HEK293 (cell line): ENCODE results near the gene SNX5.

ENCODE experiments used
- CTCF ChIA-PET: fragments of 350-600 bp; formaldehyde crosslinking; extraction: SDS; loops from one replicate; lab custom pipeline; 2021; ENCODE audit warnings: antibody characterized with exemption; lab: Yijun Ruan, JAX
- POLR2A ChIA-PET: fragments of 300-600 bp; formaldehyde crosslinking; extraction: SDS; loops from one replicate; lab custom pipeline; 2020; ENCODE audit warnings: antibody characterized with exemption, inconsistent platforms; lab: Yijun Ruan, JAX
- H3K27ac ChIP-seq: fragments of 200-500 bp; sonication (Bioruptor generic); 2 replicates; pipeline ENCODE4 v1.5.1; 2014; ENCODE audit warnings: low read depth, low read length, control low read depth, inconsistent platforms; ENCODE audit errors: extremely low read depth
- H3K36me3 ChIP-seq, 2 experiments: fragments of 200-500 bp in 1 of 2; sonication (Bioruptor generic) in 1 of 2; 1 replicate in 1 of 2; 2 replicates in 1 of 2; pipeline ENCODE4 v1.5.1; 2014 to 2017; ENCODE audit warnings: inconsistent platforms in 2 of 2, low read length in 2 of 2; ENCODE audit not compliant: control insufficient read depth in 2 of 2, insufficient read depth in 1 of 2
- H3K4me1 ChIP-seq: fragments of 200-500 bp; sonication (Bioruptor generic); 2 replicates; pipeline ENCODE4 v1.5.1; 2014; ENCODE audit warnings: mild to moderate bottlenecking, low read length, inconsistent platforms; ENCODE audit not compliant: control insufficient read depth, insufficient read depth
- H3K4me3 ChIP-seq: 2 replicates; pipeline ENCODE4 v1.5.1; 2011; ENCODE audit warnings: low read depth, mild to moderate bottlenecking, control low read depth, low read length, moderate library complexity
- H3K9me3 ChIP-seq: fragments of 200-500 bp; sonication (Bioruptor generic); 2 replicates; pipeline ENCODE4 v1.5.1; 2014; ENCODE audit warnings: low read depth, low read length, inconsistent platforms; ENCODE audit not compliant: control insufficient read depth, insufficient read depth
- HOXC10 ChIP-seq: sonication (generic); formaldehyde crosslinking; IDR thresholded peaks from 2 replicates; pipeline ENCODE4 v1.8.1; 2023; ENCODE audit warnings: mild to moderate bottlenecking, missing genetic modification reagents
- HOXD13 ChIP-seq: sonication (generic); formaldehyde crosslinking; IDR thresholded peaks from 2 replicates; pipeline ENCODE4 v1.8.0; 2022; ENCODE audit warnings: missing genetic modification reagents, borderline replicate concordance
- KLF16 ChIP-seq: fragments of 450-650 bp; formaldehyde crosslinking; IDR thresholded peaks from 2 replicates; pipeline ENCODE4 v1.5.1; 2017; ENCODE audit warnings: missing biosample characterization, missing genetic modification characterization
- KLF7 ChIP-seq: fragments of 450-650 bp; formaldehyde crosslinking; IDR thresholded peaks from 2 replicates; pipeline ENCODE4 v1.5.1; 2016; ENCODE audit warnings: missing biosample characterization, missing genetic modification characterization, borderline replicate concordance
- ZBTB8A ChIP-seq: fragments of 450-650 bp; formaldehyde crosslinking; IDR thresholded peaks from 2 replicates; pipeline ENCODE4 v1.5.1; 2016; ENCODE audit warnings: missing biosample characterization, missing genetic modification characterization
- ZIC2 ChIP-seq: fragments of 450-650 bp; formaldehyde crosslinking; IDR thresholded peaks from 2 replicates; pipeline ENCODE4 v1.5.1; 2016; ENCODE audit warnings: missing biosample characterization, missing genetic modification characterization
- ZNF112 ChIP-seq: fragments of 450-650 bp; formaldehyde crosslinking; IDR thresholded peaks from 2 replicates; pipeline ENCODE4 v1.5.0; 2017; ENCODE audit warnings: missing biosample characterization, missing genetic modification characterization
- ZNF223 ChIP-seq: fragments of 450-650 bp; formaldehyde crosslinking; IDR thresholded peaks from 2 replicates; pipeline ENCODE4 v1.5.1; 2016; ENCODE audit warnings: missing biosample characterization, missing genetic modification characterization
- ZNF302 ChIP-seq: fragments of 450-650 bp; formaldehyde crosslinking; IDR thresholded peaks from 2 replicates; pipeline ENCODE4 v1.5.1; 2016; ENCODE audit warnings: missing biosample characterization, missing genetic modification characterization, low read depth
- ZNF600 ChIP-seq: fragments of 450-650 bp; formaldehyde crosslinking; IDR thresholded peaks from 2 replicates; pipeline ENCODE4 v1.5.1; 2016; ENCODE audit warnings: missing biosample characterization, missing genetic modification characterization
- ZNF624 ChIP-seq: fragments of 450-650 bp; formaldehyde crosslinking; IDR thresholded peaks from 2 replicates; pipeline ENCODE4 v1.5.1; 2017; ENCODE audit warnings: missing biosample characterization, missing genetic modification characterization
- ZNF654 ChIP-seq: fragments of 450-650 bp; formaldehyde crosslinking; IDR thresholded peaks from 2 replicates; pipeline ENCODE4 v1.5.1; 2016; ENCODE audit warnings: low read depth, missing biosample characterization, missing genetic modification characterization
- TF ChIP-seq, protein P1 (sequence below): fragments of 450-650 bp; formaldehyde crosslinking; IDR thresholded peaks from 2 replicates; pipeline ENCODE4 v1.5.1; 2017; ENCODE audit warnings: missing biosample characterization, missing genetic modification characterization
- TF ChIP-seq, protein P2 (sequence below): fragments of 450-650 bp; formaldehyde crosslinking; IDR thresholded peaks from 2 replicates; pipeline ENCODE4 v1.5.1; 2016; ENCODE audit warnings: missing biosample characterization, missing genetic modification characterization, borderline replicate concordance
- TF ChIP-seq, protein P3 (sequence below): fragments of 450-650 bp; formaldehyde crosslinking; IDR thresholded peaks from 2 replicates; pipeline ENCODE4 v1.5.1; 2016; ENCODE audit warnings: missing biosample characterization, missing genetic modification characterization
- TF ChIP-seq, protein P4 (sequence below): fragments of 450-650 bp; formaldehyde crosslinking; IDR thresholded peaks from 2 replicates; pipeline ENCODE4 v1.5.1; 2016; ENCODE audit warnings: missing biosample characterization, missing genetic modification characterization
- TF ChIP-seq, protein P5 (sequence below): fragments of 450-650 bp; formaldehyde crosslinking; IDR thresholded peaks from 2 replicates; pipeline ENCODE4 v1.5.1; 2016; ENCODE audit warnings: missing biosample characterization, missing genetic modification characterization, low read depth

Gene SNX5

DNA sequence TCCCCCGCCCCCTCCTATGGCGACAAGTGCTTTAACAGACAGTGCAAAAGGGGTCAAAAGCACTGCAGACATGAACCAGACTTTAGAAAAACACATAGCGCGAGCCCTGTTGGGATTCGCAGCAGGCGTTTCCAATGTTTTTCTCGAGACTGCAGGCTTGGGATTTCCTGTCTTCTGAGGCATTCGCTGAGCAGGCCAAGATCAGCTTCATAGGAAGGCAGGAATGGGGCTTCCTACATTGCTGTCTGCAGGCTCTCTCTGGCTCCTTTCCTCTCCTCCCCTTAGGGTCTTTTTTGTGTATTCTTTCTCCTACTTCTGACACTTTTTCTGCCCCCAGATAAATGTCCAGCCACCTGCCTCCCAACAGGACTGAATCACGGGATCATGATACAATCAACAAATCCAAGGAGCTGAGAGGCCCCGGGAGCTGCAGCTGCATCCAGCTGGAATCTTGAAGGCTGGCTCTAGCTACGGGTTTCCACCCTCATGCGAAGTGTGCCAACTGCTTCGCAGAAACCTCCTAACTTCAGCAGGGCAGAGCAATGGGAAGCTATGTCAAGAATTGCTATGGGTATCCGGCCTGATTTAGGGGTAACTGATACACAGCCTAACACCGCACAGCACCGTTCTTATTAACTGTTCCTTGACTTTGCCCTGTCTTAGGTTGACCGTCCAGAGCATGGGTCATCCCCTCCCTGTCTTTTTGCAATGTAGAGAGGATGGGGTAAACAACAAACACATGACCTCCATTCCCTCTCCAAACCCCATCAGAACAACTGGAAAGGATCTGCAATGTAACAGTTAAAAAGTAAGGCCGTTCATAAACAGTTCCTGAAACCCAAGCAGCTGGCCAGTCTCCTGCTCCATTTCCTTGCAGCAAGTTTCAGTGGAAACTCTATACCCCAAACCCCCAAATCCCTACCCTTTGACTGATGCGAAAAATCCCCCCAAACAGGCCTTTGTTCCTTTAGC, 31.5 kb downstream of the SNX5 start:
- no peak overlapping the region for H3K27ac ChIP-seq
- H3K4me3 ChIP-seq = no peak overlapping the region

DNA sequence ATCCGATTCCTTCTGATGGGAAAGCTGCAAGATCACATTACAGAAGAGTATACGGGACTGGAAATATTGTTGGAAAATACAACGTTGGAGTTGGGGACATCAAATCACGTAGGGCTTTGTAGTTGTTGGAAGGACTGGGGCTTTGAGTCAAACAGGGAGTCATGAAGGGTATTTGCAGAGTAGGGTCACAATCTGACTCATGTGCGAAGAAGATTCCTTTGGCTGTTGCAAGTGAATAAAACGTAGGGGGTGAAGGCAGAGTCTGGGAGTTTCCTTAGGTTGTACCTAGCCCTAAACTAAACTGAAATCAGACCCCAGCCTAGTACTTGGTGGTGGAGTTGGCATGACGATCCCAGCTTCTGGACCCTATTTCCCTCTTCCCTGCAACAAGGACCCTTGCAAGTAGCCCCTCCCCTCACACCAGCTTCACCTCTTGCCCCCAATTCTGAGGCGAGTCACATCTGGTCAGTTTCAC, 32.3 kb downstream of the SNX5 start:
- H3K4me3 ChIP-seq = no peak overlapping the region
- CTCF ChIA-PET = interaction anchor here (0.5 to 1.8 kb wide), 5 partner anchors 38 to 431 kb away, joined by 3 to 5 read pairs (median 3); partner anchors contain the start of gene RRBP1
- H3K27ac ChIP-seq = no peak overlapping the region
- peaks cover 0 to 11% of the 10 kb centered on the region in 2 experiments; a peak in 1 of 3 replicates for H3K36me3 ChIP-seq
- POLR2A ChIA-PET = no interaction called here
- H3K4me1 ChIP-seq = peaks cover 5% of the 10 kb centered on the region; the same call in 1 of the 2 replicates
- H3K9me3 ChIP-seq = no peaks in the 10 kb centered on the region
- TF ChIP-seq KLF7 = no peak
- TF ChIP-seq, protein P1, sequence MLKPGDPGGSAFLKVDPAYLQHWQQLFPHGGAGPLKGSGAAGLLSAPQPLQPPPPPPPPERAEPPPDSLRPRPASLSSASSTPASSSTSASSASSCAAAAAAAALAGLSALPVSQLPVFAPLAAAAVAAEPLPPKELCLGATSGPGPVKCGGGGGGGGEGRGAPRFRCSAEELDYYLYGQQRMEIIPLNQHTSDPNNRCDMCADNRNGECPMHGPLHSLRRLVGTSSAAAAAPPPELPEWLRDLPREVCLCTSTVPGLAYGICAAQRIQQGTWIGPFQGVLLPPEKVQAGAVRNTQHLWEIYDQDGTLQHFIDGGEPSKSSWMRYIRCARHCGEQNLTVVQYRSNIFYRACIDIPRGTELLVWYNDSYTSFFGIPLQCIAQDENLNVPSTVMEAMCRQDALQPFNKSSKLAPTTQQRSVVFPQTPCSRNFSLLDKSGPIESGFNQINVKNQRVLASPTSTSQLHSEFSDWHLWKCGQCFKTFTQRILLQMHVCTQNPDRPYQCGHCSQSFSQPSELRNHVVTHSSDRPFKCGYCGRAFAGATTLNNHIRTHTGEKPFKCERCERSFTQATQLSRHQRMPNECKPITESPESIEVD (tag by site-specific recombination) = no peak
- TF ChIP-seq, protein P2, sequence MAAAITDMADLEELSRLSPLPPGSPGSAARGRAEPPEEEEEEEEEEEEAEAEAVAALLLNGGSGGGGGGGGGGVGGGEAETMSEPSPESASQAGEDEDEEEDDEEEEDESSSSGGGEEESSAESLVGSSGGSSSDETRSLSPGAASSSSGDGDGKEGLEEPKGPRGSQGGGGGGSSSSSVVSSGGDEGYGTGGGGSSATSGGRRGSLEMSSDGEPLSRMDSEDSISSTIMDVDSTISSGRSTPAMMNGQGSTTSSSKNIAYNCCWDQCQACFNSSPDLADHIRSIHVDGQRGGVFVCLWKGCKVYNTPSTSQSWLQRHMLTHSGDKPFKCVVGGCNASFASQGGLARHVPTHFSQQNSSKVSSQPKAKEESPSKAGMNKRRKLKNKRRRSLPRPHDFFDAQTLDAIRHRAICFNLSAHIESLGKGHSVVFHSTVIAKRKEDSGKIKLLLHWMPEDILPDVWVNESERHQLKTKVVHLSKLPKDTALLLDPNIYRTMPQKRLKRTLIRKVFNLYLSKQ = no peak
- TF ChIP-seq ZNF112 (tag by site-specific recombination) = no peak
- no peak for TF ChIP-seq ZIC2 (tag by site-specific recombination)
- no peak for TF ChIP-seq ZNF223 (tag by site-specific recombination)

More for the DNA sequence above, 31.5 kb downstream of the SNX5 start:
- Histone ChIP-seq H3K36me3 (peaks cover 0 to 18% of the 10 kb centered on the region in 2 experiments; a peak in 1 of 3 replicates), H3K9me3 (no peaks in the 10 kb centered on the region), H3K4me1 (peaks cover 5% of the 10 kb centered on the region; the same call in 1 of the 2 replicates)
- TF ChIP-seq ZNF654 = no peak
- TF ChIP-seq, protein P1 (tag by site-specific recombination) = no peak
- no peak for TF ChIP-seq HOXD13 (CRISPR knock-in tag)
- TF ChIP-seq, protein P3, sequence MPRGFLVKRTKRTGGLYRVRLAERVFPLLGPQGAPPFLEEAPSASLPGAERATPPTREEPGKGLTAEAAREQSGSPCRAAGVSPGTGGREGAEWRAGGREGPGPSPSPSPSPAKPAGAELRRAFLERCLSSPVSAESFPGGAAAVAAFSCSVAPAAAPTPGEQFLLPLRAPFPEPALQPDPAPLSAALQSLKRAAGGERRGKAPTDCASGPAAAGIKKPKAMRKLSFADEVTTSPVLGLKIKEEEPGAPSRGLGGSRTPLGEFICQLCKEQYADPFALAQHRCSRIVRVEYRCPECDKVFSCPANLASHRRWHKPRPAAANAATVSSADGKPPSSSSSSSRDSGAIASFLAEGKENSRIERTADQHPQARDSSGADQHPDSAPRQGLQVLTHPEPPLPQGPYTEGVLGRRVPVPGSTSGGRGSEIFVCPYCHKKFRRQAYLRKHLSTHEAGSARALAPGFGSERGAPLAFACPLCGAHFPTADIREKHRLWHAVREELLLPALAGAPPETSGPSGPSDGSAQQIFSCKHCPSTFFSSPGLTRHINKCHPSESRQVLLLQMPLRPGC (tag by site-specific recombination) = no peak
- no peak for TF ChIP-seq ZNF302 (tag by site-specific recombination)
- TF ChIP-seq KLF16 (tag by site-specific recombination) = no peak
- TF ChIP-seq, protein P4, sequence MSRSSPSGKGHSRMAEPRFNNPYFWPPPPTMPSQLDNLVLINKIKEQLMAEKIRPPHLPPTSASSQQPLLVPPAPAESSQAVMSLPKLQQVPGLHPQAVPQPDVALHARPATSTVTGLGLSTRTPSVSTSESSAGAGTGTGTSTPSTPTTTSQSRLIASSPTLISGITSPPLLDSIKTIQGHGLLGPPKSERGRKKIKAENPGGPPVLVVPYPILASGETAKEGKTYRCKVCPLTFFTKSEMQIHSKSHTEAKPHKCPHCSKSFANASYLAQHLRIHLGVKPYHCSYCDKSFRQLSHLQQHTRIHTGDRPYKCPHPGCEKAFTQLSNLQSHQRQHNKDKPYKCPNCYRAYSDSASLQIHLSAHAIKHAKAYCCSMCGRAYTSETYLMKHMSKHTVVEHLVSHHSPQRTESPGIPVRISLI (tag by site-specific recombination) = no peak
- no peak for TF ChIP-seq ZNF624 (tag by site-specific recombination)
- TF ChIP-seq, protein P5, sequence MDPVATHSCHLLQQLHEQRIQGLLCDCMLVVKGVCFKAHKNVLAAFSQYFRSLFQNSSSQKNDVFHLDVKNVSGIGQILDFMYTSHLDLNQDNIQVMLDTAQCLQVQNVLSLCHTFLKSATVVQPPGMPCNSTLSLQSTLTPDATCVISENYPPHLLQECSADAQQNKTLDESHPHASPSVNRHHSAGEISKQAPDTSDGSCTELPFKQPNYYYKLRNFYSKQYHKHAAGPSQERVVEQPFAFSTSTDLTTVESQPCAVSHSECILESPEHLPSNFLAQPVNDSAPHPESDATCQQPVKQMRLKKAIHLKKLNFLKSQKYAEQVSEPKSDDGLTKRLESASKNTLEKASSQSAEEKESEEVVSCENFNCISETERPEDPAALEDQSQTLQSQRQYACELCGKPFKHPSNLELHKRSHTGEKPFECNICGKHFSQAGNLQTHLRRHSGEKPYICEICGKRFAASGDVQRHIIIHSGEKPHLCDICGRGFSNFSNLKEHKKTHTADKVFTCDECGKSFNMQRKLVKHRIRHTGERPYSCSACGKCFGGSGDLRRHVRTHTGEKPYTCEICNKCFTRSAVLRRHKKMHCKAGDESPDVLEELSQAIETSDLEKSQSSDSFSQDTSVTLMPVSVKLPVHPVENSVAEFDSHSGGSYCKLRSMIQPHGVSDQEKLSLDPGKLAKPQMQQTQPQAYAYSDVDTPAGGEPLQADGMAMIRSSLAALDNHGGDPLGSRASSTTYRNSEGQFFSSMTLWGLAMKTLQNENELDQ (tag by site-specific recombination) = no peak
- no peak for TF ChIP-seq ZBTB8A
- TF ChIP-seq HOXC10 (CRISPR knock-in tag) = no peak
- TF ChIP-seq, protein P2 = no peak
- TF ChIP-seq ZNF600 (tag by site-specific recombination) = no peak
- ChIA-PET POLR2A (interaction anchor here (1.5 kb wide), 1 partner anchor 16 kb away, joined by 4 read pairs; no protein-coding TSS in a partner anchor), CTCF (interaction anchor here (0.6 to 2.1 kb wide), 8 partner anchors 11 to 432 kb away, joined by 3 to 9 read pairs (median 3); no protein-coding TSS in a partner anchor)
